Brain microvascular endothelial cell (primary cell): ENCODE measurements around the gene FLCN.
"Not testable (repeated sequence)": the region's sequence is repeated elsewhere in the genome, so short reads cannot be mapped to it uniquely, and the experiment has no call there.

Experiments used
- DNase-seq: peaks from one replicate; pipeline ENCODE4 v3.0.0-alpha.2; 2020
- H3K27ac ChIP-seq: fragments of 250-450 bp; sonication (Bioruptor Pico); 2 replicates; pipeline ENCODE4 v1.5.1; 2020; ENCODE audit warnings: mild to moderate bottlenecking, moderate library complexity
- H3K27me3 ChIP-seq: fragments of 250-450 bp; sonication (Bioruptor Pico); replicated peaks from 2 replicates; pipeline ENCODE4 v1.5.1; 2020; ENCODE audit warnings: mild to moderate bottlenecking
- H3K36me3 ChIP-seq: fragments of 250-450 bp; sonication (Bioruptor Pico); replicated peaks from 2 replicates; pipeline ENCODE4 v1.5.1; 2020; ENCODE audit warnings: mild to moderate bottlenecking
- H3K4me3 ChIP-seq: 2 replicates; pipeline ENCODE4 v1.5.1; 2011; ENCODE audit warnings: low read depth, mild to moderate bottlenecking, control low read depth, low read length, moderate library complexity
- in situ Hi-C: cut with HindIII; loops from 2 replicates; pipeline ENCODE4 v1.10.0; 2017; ENCODE audit warnings: low sequenced_read_pairs, low pct_ligation_motif_present
- TF ChIP-seq, protein P1 (sequence below): IDR thresholded peaks from 2 replicates; pipeline ENCODE4 v1.5.1; 2011; ENCODE audit warnings: low read depth, mild to moderate bottlenecking, moderate library complexity, low read length, control low read depth, inconsistent platforms; ENCODE audit errors: missing control alignments

The FLCN gene

GRCh38 chr17:17189559-17189958 is 47.4 kb downstream of the FLCN start:
- no peaks in the 10 kb centered on the region for H3K27me3 ChIP-seq
- no peak for DNase-seq
- TF ChIP-seq, protein P1, sequence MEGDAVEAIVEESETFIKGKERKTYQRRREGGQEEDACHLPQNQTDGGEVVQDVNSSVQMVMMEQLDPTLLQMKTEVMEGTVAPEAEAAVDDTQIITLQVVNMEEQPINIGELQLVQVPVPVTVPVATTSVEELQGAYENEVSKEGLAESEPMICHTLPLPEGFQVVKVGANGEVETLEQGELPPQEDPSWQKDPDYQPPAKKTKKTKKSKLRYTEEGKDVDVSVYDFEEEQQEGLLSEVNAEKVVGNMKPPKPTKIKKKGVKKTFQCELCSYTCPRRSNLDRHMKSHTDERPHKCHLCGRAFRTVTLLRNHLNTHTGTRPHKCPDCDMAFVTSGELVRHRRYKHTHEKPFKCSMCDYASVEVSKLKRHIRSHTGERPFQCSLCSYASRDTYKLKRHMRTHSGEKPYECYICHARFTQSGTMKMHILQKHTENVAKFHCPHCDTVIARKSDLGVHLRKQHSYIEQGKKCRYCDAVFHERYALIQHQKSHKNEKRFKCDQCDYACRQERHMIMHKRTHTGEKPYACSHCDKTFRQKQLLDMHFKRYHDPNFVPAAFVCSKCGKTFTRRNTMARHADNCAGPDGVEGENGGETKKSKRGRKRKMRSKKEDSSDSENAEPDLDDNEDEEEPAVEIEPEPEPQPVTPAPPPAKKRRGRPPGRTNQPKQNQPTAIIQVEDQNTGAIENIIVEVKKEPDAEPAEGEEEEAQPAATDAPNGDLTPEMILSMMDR = no peak
- H3K36me3 ChIP-seq = peaks cover 28% of the 10 kb centered on the region
- in situ Hi-C loops = no loop called here
- no peak overlapping the region for H3K4me3 ChIP-seq
- no peak overlapping the region for H3K27ac ChIP-seq

- no peak for DNase-seq
- Histone ChIP-seq H3K4me3 (no peak overlapping the region), H3K36me3 (peaks cover 32% of the 10 kb centered on the region), H3K27ac (no peak overlapping the region), H3K27me3 (no peaks in the 10 kb centered on the region)
- TF ChIP-seq, protein P1 = no peak
- in situ Hi-C loops = no loop called here
Observed at GRCh38 chr17:17188586-17188985, 48.4 kb downstream of the FLCN start.

- peak; percentile 13 for DNase-seq
- peaks cover 45% of the 10 kb centered on the region for H3K36me3 ChIP-seq
Observed at GRCh38 chr17:17186551-17187505, 50.1 kb downstream of the FLCN start.

GRCh38 chr17:17186051-17186450 is 50.9 kb downstream of the FLCN start:
- no peak overlapping the region for H3K27ac ChIP-seq
- no peak overlapping the region for H3K4me3 ChIP-seq
- TF ChIP-seq, protein P1 = no peak
- peaks cover 49% of the 10 kb centered on the region for H3K36me3 ChIP-seq
- H3K27me3 ChIP-seq = no peaks in the 10 kb centered on the region
- no peak for DNase-seq
- in situ Hi-C loops = no loop called here

More at GRCh38 chr17:17186551-17187505, 50.1 kb downstream of the FLCN start:
- H3K27me3 ChIP-seq = no peaks in the 10 kb centered on the region
- in situ Hi-C loops = no loop called here
- H3K4me3 ChIP-seq = no peak overlapping the region
- TF ChIP-seq, protein P1 = no peak
- no peak overlapping the region for H3K27ac ChIP-seq

- in situ Hi-C loops, DNase-seq, H3K27me3 ChIP-seq, H3K27ac ChIP-seq, H3K4me3 ChIP-seq: not testable (repeated sequence)
- H3K36me3 ChIP-seq = peaks cover 57% of the 10 kb centered on the region
Observed at GRCh38 chr17:17184985-17185757, 51.8 kb downstream of the FLCN start.

GRCh38 chr17:17183744-17184143 is 53.2 kb downstream of the FLCN start:
- Histone ChIP-seq H3K36me3 (peaks cover 58% of the 10 kb centered on the region), H3K4me3 (no peak overlapping the region), H3K27ac (no peak overlapping the region), H3K27me3 (no peaks in the 10 kb centered on the region)
- TF ChIP-seq, protein P1 = no peak
- no peak for DNase-seq
- in situ Hi-C loops = no loop called here
